PC-3 (cell line): ENCODE data around the gene ZNF117. TPM values are rescaled to one million over a fixed set of nuclear protein-coding genes. Genes with fewer than 3 reads are reported as not detected.
"Not testable (repeated sequence)": the region's sequence is repeated elsewhere in the genome, so short reads cannot be mapped to it uniquely, and the experiment has no call there.

ENCODE experiments used
- ATAC-seq: fragments of 200-7000 bp; cut with Tn5 transposase; 2 replicates; pipeline ENCODE4 v1.9.1; 2020; ENCODE audit warnings: mild to moderate bottlenecking, moderate library complexity
- BruUV-seq: library from RNA; stranded (reverse); fragments of 400-500 nt; replicated peaks from 2 replicates; lab custom pipeline; 2021; lab: Mats Ljungman, UMichigan
- CTCF ChIA-PET: fragments of 300-600 bp; sonication (Branson Sonifier 250); formaldehyde crosslinking; loops from one replicate; lab custom pipeline; 2022; ENCODE audit warnings: antibody characterized with exemption; lab: Charles Lee
- POLR2A ChIA-PET: fragments of 300-600 bp; sonication (Branson Sonifier 250); formaldehyde crosslinking; loops from one replicate; lab custom pipeline; 2022; ENCODE audit warnings: antibody characterized with exemption; ENCODE audit not compliant: unreplicated experiment; lab: Charles Lee
- DNase-seq: peaks from one replicate; pipeline ENCODE4 v3.0.0-alpha.2; 2015
- H2AFZ ChIP-seq: fragments of 300-600 bp; sonication (generic); 2 replicates; pipeline ENCODE4 v1.6.0; 2016; ENCODE audit warnings: antibody characterized with exemption, low read length
- H3F3A ChIP-seq: fragments of 300-600 bp; sonication (generic); one replicate; pipeline ENCODE4 v1.6.0; 2017; ENCODE audit warnings: antibody characterized with exemption, low read length, control low read depth, mild to moderate bottlenecking; ENCODE audit not compliant: unreplicated experiment
- H3K27ac ChIP-seq: fragments of 300-600 bp; sonication (generic); 2 replicates; pipeline ENCODE4 v1.5.1; 2016; ENCODE audit warnings: mild to moderate bottlenecking, low read length
- H3K27me3 ChIP-seq: fragments of 300-600 bp; sonication (generic); 2 replicates; pipeline ENCODE4 v1.6.1; 2016; ENCODE audit warnings: low read length, mixed read lengths
- H3K36me3 ChIP-seq: fragments of 300-600 bp; sonication (generic); 2 replicates; pipeline ENCODE4 v1.6.1; 2016; ENCODE audit warnings: low read depth, mixed run types, low read length, mixed read lengths
- H3K4me1 ChIP-seq: fragments of 300-600 bp; sonication (generic); 2 replicates; pipeline ENCODE4 v1.5.1; 2016; ENCODE audit warnings: low read length; ENCODE audit not compliant: insufficient read depth
- H3K4me2 ChIP-seq: fragments of 300-600 bp; sonication (generic); 2 replicates; pipeline ENCODE4 v1.6.0; 2016; ENCODE audit warnings: low read length
- H3K4me3 ChIP-seq: fragments of 300-600 bp; sonication (generic); 2 replicates; pipeline ENCODE4 v1.5.1; 2016; ENCODE audit warnings: mild to moderate bottlenecking, low read length, mixed read lengths
- H3K79me2 ChIP-seq: fragments of 300-600 bp; sonication (generic); 2 replicates; pipeline ENCODE4 v1.6.1; 2017; ENCODE audit warnings: low read length, mixed read lengths
- H3K9ac ChIP-seq: fragments of 300-600 bp; sonication (generic); 2 replicates; pipeline ENCODE4 v1.6.0; 2016; ENCODE audit warnings: mild to moderate bottlenecking, low read length
- H3K9me2 ChIP-seq: fragments of 300-600 bp; sonication (generic); replicated peaks from 2 replicates; pipeline ENCODE4 v1.6.1; 2016; ENCODE audit warnings: mixed run types, low read length, mixed read lengths
- H3K9me3 ChIP-seq: fragments of 300-600 bp; sonication (generic); 2 replicates; pipeline ENCODE4 v1.6.1; 2016; ENCODE audit warnings: low read length, mixed read lengths
- H4K20me1 ChIP-seq: fragments of 300-600 bp; sonication (generic); 2 replicates; pipeline ENCODE4 v1.6.1; 2016; ENCODE audit warnings: low read length, mixed read lengths
- EZH2 ChIP-seq: fragments of 300-600 bp; sonication (generic); IDR thresholded peaks from one replicate; pipeline ENCODE4 v1.6.1; 2017; ENCODE audit warnings: antibody characterized with exemption, mild to moderate bottlenecking, low read length; ENCODE audit not compliant: unreplicated experiment
- EZH2phosphoT487 ChIP-seq: fragments of 300-600 bp; sonication (generic); IDR thresholded peaks from 2 replicates; pipeline ENCODE4 v1.6.1; 2018; ENCODE audit warnings: mild to moderate bottlenecking, antibody characterized with exemption, low read length, borderline replicate concordance
- intact Hi-C: fragments of 100-400 bp; cut with micrococcal nuclease; formaldehyde crosslinking; loops from 2 replicates; pipeline ENCODE4 v1.9.0; 2023
- total RNA-seq: library from RNA; depleted of rRNA; stranded (reverse); fragments of >200 nt; gene quantifications from 2 replicates; pipeline ENCODE4 v1.2.3, GENCODE V29; 2014
- TF ChIP-seq, protein P1 (sequence below): fragments of 300-600 bp; sonication (generic); conservative IDR thresholded peaks from 2 replicates; pipeline ENCODE4 v1.5.1; 2017; ENCODE audit warnings: antibody characterized with exemption, low read depth, mild to moderate bottlenecking, low read length

The ZNF117 gene
- total RNA-seq, 1 experiment from 2014 or later, result 1.9 TPM

DNA sequence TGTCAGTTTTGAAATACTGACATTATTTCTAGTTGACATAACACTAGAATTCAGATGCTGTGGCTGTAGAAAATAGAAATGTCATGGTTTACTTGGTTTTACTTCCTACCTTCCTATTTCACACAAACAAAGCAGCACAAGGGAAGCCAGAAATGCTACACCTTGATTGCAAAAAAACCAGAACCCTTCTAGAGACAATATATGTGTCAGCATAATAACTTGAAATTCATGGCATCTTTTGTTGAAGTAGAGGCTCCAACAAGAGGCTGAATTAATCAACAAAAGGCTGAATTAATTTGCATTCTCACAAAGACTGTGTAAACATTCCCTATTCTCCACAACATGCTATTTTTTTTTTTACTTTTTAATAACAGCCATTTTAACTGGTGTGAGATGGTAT, 25.2 kb downstream of the ZNF117 start:
- no peak for TF ChIP-seq EZH2
- no peaks in the 10 kb centered on the region for H4K20me1 ChIP-seq
- H3K27me3 ChIP-seq, result no peaks in the 10 kb centered on the region
- no peak overlapping the region for H3K27ac ChIP-seq
- BruUV-seq, result no TSS peak
- H3K9me3 ChIP-seq, result peaks cover 15% of the 10 kb centered on the region
- no peaks in the 10 kb centered on the region for H3K9me2 ChIP-seq
- DNase-seq (no peak), ATAC-seq (no peak)
- ChIA-PET POLR2A (no interaction called here), CTCF (no interaction called here)
- H3K36me3 ChIP-seq, result no peaks in the 10 kb centered on the region; the same call in 1 of the 2 replicates
- no peak overlapping the region for H3K9ac ChIP-seq
- no peak overlapping the region for H3K4me2 ChIP-seq
- no peak overlapping the region for H3K4me3 ChIP-seq
- intact Hi-C loops, result no loop called here
- no peaks in the 10 kb centered on the region for H3F3A ChIP-seq
- H2AFZ ChIP-seq, result no peak overlapping the region
- H3K79me2 ChIP-seq, result no peaks in the 10 kb centered on the region
- H3K4me1 ChIP-seq, result no peaks in the 10 kb centered on the region

GRCh38 chr7:64959072-64959747, 31.6 kb downstream of the ZNF117 start:
- no peak overlapping the region for H2AFZ ChIP-seq
- ATAC-seq, result no peak
- no peaks in the 10 kb centered on the region for H3K79me2 ChIP-seq
- POLR2A ChIA-PET, result no interaction called here
- no peaks in the 10 kb centered on the region for H3K36me3 ChIP-seq
- H3K9ac ChIP-seq, result no peak overlapping the region
- TF ChIP-seq EZH2phosphoT487 (no peak), EZH2 (no peak)
- TF ChIP-seq, protein P1, sequence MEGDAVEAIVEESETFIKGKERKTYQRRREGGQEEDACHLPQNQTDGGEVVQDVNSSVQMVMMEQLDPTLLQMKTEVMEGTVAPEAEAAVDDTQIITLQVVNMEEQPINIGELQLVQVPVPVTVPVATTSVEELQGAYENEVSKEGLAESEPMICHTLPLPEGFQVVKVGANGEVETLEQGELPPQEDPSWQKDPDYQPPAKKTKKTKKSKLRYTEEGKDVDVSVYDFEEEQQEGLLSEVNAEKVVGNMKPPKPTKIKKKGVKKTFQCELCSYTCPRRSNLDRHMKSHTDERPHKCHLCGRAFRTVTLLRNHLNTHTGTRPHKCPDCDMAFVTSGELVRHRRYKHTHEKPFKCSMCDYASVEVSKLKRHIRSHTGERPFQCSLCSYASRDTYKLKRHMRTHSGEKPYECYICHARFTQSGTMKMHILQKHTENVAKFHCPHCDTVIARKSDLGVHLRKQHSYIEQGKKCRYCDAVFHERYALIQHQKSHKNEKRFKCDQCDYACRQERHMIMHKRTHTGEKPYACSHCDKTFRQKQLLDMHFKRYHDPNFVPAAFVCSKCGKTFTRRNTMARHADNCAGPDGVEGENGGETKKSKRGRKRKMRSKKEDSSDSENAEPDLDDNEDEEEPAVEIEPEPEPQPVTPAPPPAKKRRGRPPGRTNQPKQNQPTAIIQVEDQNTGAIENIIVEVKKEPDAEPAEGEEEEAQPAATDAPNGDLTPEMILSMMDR, result no peak
- no peaks in the 10 kb centered on the region for H3K9me3 ChIP-seq
- H3K4me1 ChIP-seq, result no peaks in the 10 kb centered on the region
- no peaks in the 10 kb centered on the region for H3K9me2 ChIP-seq
- H3K27me3 ChIP-seq, result no peaks in the 10 kb centered on the region
- DNase-seq, result no peak
- BruUV-seq, result no TSS peak
- no peak overlapping the region for H3K27ac ChIP-seq
- intact Hi-C loops, result loop anchor here (10.0 kb wide), 1 partner anchor 516 kb away; no protein-coding TSS in a partner anchor
- CTCF ChIA-PET, result no interaction called here
- H3K4me2 ChIP-seq, result no peak overlapping the region
- H3K4me3 ChIP-seq, result no peak overlapping the region
- H4K20me1 ChIP-seq, result no peaks in the 10 kb centered on the region
- no peaks in the 10 kb centered on the region for H3F3A ChIP-seq

DNA sequence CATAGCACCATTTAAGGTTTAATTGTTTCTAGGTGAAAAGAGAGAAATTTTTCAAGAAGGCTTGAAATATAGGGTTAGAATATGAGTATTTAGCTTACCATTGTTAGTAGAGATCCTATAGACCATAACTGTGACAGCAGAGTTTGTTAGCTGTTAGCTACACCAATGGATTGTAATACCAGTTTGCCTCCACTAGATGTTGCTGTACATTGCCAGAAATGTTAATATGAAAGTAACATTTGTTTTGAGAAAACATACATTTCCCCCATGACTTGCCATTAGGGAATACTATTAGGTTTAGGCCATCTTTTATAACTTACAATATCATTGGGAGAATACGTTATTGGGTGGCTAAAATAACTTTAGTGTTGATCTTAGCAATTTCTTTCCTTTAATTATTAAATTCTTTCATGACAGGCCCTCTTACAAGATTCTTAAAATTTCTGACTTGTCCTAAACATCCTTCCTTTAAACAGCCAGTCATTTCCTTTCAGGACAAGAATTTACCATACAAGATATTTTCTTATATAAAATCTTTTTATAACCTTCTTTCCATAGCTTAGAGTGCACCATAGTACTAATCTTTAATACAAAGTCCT, 39.5 kb downstream of the ZNF117 start:
- Histone ChIP-seq H3K36me3 (no peaks in the 10 kb centered on the region), H2AFZ (no peak overlapping the region), H3K9ac (no peak overlapping the region), H4K20me1 (no peaks in the 10 kb centered on the region), H3K27me3 (peaks cover 12% of the 10 kb centered on the region), H3K4me2 (no peak overlapping the region), H3K27ac (no peak overlapping the region), H3K4me3 (no peak overlapping the region), H3F3A (no peaks in the 10 kb centered on the region), H3K9me3 (no peaks in the 10 kb centered on the region), H3K79me2 (no peaks in the 10 kb centered on the region), H3K4me1 (no peaks in the 10 kb centered on the region), H3K9me2 (no peaks in the 10 kb centered on the region)
- ATAC-seq (peak; percentile 68), DNase-seq (peak; percentile 74)
- no TSS peak for BruUV-seq
- CTCF ChIA-PET, result interaction anchor here (0.5 to 0.7 kb wide), 2 partner anchors 271 to 643 kb away, joined by 3 read pairs; no protein-coding TSS in a partner anchor
- POLR2A ChIA-PET, result no interaction called here
- no peak for TF ChIP-seq EZH2
- TF ChIP-seq, protein P1, result peak; percentile 85
- TF ChIP-seq EZH2phosphoT487, result no peak
- intact Hi-C loops, result loop anchor here (1.0 to 10.0 kb wide), 4 partner anchors 87 to 523 kb away; no protein-coding TSS in a partner anchor

GRCh38 chr7:64950673-64951072, 40.2 kb downstream of the ZNF117 start:
- H3K9ac ChIP-seq, H3K4me3 ChIP-seq, DNase-seq, POLR2A ChIA-PET, H3K4me2 ChIP-seq, H3K4me1 ChIP-seq, H3K9me3 ChIP-seq, H4K20me1 ChIP-seq, H3K27ac ChIP-seq, H3K9me2 ChIP-seq, BruUV-seq, H3K79me2 ChIP-seq, H3F3A ChIP-seq, H3K36me3 ChIP-seq, H2AFZ ChIP-seq, ATAC-seq: not testable (repeated sequence)
- peaks cover 12% of the 10 kb centered on the region for H3K27me3 ChIP-seq
- intact Hi-C loops, result loop anchor here (1.0 to 10.0 kb wide), 4 partner anchors 88 to 524 kb away; no protein-coding TSS in a partner anchor
- CTCF ChIA-PET, result interaction anchor here (0.7 kb wide), 1 partner anchor 642 kb away, joined by 3 read pairs; no protein-coding TSS in a partner anchor

- H3K36me3 ChIP-seq, H3K4me1 ChIP-seq, H4K20me1 ChIP-seq, H3K79me2 ChIP-seq, CTCF ChIA-PET, H3K4me2 ChIP-seq, H3K9me2 ChIP-seq, DNase-seq, H3K27ac ChIP-seq, BruUV-seq, H2AFZ ChIP-seq, H3K4me3 ChIP-seq, intact Hi-C loops, ATAC-seq, H3K9me3 ChIP-seq, H3F3A ChIP-seq, H3K9ac ChIP-seq: not testable (repeated sequence)
- POLR2A ChIA-PET, result interaction anchor here (0.6 kb wide), 1 partner anchor 399 kb away, joined by 4 read pairs; no protein-coding TSS in a partner anchor
- peaks cover 12% of the 10 kb centered on the region for H3K27me3 ChIP-seq
Observed at GRCh38 chr7:64948774-64949173, 42.1 kb downstream of the ZNF117 start.
